Measurements from ENCODE around the gene SEZ6.

GRCh38 chr17:28982131-28982793 is 23.6 kb downstream of the SEZ6 start:
- TF ChIP-seq EP300 (IDR thresholded peaks at IDR 0.05): no peak
- TF ChIP-seq, protein P1, sequence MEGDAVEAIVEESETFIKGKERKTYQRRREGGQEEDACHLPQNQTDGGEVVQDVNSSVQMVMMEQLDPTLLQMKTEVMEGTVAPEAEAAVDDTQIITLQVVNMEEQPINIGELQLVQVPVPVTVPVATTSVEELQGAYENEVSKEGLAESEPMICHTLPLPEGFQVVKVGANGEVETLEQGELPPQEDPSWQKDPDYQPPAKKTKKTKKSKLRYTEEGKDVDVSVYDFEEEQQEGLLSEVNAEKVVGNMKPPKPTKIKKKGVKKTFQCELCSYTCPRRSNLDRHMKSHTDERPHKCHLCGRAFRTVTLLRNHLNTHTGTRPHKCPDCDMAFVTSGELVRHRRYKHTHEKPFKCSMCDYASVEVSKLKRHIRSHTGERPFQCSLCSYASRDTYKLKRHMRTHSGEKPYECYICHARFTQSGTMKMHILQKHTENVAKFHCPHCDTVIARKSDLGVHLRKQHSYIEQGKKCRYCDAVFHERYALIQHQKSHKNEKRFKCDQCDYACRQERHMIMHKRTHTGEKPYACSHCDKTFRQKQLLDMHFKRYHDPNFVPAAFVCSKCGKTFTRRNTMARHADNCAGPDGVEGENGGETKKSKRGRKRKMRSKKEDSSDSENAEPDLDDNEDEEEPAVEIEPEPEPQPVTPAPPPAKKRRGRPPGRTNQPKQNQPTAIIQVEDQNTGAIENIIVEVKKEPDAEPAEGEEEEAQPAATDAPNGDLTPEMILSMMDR (IDR thresholded peaks at IDR 0.05): no peak
- no peak for TF ChIP-seq POLR2A (IDR thresholded peaks at IDR 0.05)
